GM12864 (cell line): ENCODE measurements around the gene ABCC3.

ENCODE experiments used
- DNase-seq: peaks from one replicate; pipeline ENCODE4 v3.0.0-alpha.2; 2011; ENCODE audit warnings: low read depth
- H3K4me3 ChIP-seq: 2 replicates; pipeline ENCODE4 v1.5.1; 2011; ENCODE audit warnings: mild to moderate bottlenecking, low read depth, low read length, control low read depth
- CTCF ChIP-seq: IDR thresholded peaks from 2 replicates; pipeline ENCODE4 v1.5.1; 2011; ENCODE audit warnings: low read depth, mild to moderate bottlenecking, moderate library complexity, low read length, control low read depth, inconsistent platforms; ENCODE audit errors: missing control alignments

Gene ABCC3

GRCh38 chr17:50645748-50646682 lies 11.3 kb downstream of the ABCC3 start:
- H3K4me3 ChIP-seq = no peak overlapping the region
- DNase-seq = no peak
- no peak for TF ChIP-seq CTCF

GRCh38 chr17:50647187-50647586 lies 12.5 kb downstream of the ABCC3 start:
- DNase-seq = no peak
- no peak overlapping the region for H3K4me3 ChIP-seq
- TF ChIP-seq CTCF = no peak

GRCh38 chr17:50649042-50649908 lies 14.6 kb downstream of the ABCC3 start:
- no peak for TF ChIP-seq CTCF
- H3K4me3 ChIP-seq = no peak overlapping the region
- no peak for DNase-seq

- no peak overlapping the region for H3K4me3 ChIP-seq
- no peak for DNase-seq
- TF ChIP-seq CTCF = no peak
Measured at GRCh38 chr17:50651661-50652060, 17.0 kb downstream of the ABCC3 start.

GRCh38 chr17:50653738-50654137 lies 19.1 kb downstream of the ABCC3 start:
- no peak for DNase-seq
- no peak for TF ChIP-seq CTCF
- H3K4me3 ChIP-seq = no peak overlapping the region

- no peak for TF ChIP-seq CTCF
- no peak overlapping the region for H3K4me3 ChIP-seq
- no peak for DNase-seq
Measured at GRCh38 chr17:50656509-50656908, 21.8 kb downstream of the ABCC3 start.
